Liver (tissue), 9 donors: Measurements from ENCODE around the gene PVALEF. TPM values are rescaled to one million over a fixed set of nuclear protein-coding genes. Genes with fewer than 3 reads are reported as not detected.

ENCODE experiments used
- DNase-seq: peaks from one replicate; pipeline ENCODE4 v3.0.0-alpha.2; 2017; ENCODE audit warnings: low spot score
- H3K27ac ChIP-seq, 2 donors: one replicate each; pipeline ENCODE4 v1.7.0; 2013; ENCODE audit warnings: inconsistent platforms in 2 of 2, low read length in 2 of 2, control low read depth in 1 of 2, low read depth in 1 of 2, mild to moderate bottlenecking in 1 of 2
- H3K27me3 ChIP-seq, 4 donors: one replicate each; pipeline versions ENCODE4 v1.6.1 to v1.7.0; 2013; ENCODE audit warnings: low read length in 3 of 4, inconsistent platforms in 1 of 4, mild to moderate bottlenecking in 1 of 4, moderate library complexity in 1 of 4; ENCODE audit not compliant: control insufficient read depth in 4 of 4, insufficient read depth in 4 of 4
- H3K36me3 ChIP-seq, 4 donors: one replicate each; pipeline versions ENCODE4 v1.6.1 to v1.7.0; 2013; ENCODE audit warnings: low read length in 3 of 4, mild to moderate bottlenecking in 3 of 4, low read depth in 1 of 4, moderate library complexity in 1 of 4; ENCODE audit not compliant: control insufficient read depth in 4 of 4, insufficient read depth in 3 of 4
- H3K4me1 ChIP-seq, 4 donors: one replicate each; pipeline versions ENCODE4 v1.6.1 to v1.7.0; 2013; ENCODE audit warnings: low read length in 3 of 4, mild to moderate bottlenecking in 3 of 4, moderate library complexity in 1 of 4; ENCODE audit not compliant: control insufficient read depth in 4 of 4, insufficient read depth in 4 of 4
- H3K4me3 ChIP-seq, 3 donors: one replicate each; pipeline versions ENCODE4 v1.6.1 to v1.7.0; 2013; ENCODE audit warnings: low read length in 3 of 3, control low read depth in 1 of 3, low read depth in 1 of 3, mild to moderate bottlenecking in 1 of 3
- H3K9ac ChIP-seq, 2 donors: one replicate each; pipeline ENCODE4 v1.7.0; 2013; ENCODE audit warnings: low read length in 2 of 2, mild to moderate bottlenecking in 2 of 2, moderate library complexity in 2 of 2, control low read depth in 1 of 2, low read depth in 1 of 2
- H3K9me3 ChIP-seq, 4 donors: one replicate each; pipeline versions ENCODE4 v1.6.1 to v1.7.0; 2013; ENCODE audit warnings: low read length in 3 of 4; ENCODE audit not compliant: control insufficient read depth in 4 of 4
- EGR1 ChIP-seq, 2 donors: IDR thresholded peaks; 2 replicates each; pipeline ENCODE4 v1.6.1; 2016 to 2018; ENCODE audit warnings: antibody characterized with exemption in 2 of 2, low read depth in 2 of 2
- FOXA1 ChIP-seq: IDR thresholded peaks from 2 replicates; pipeline ENCODE4 v1.6.1; 2016; ENCODE audit warnings: antibody characterized with exemption
- FOXA2 ChIP-seq: IDR thresholded peaks from 2 replicates; pipeline ENCODE4 v1.6.1; 2016; ENCODE audit warnings: antibody characterized with exemption
- GABPA ChIP-seq, 2 donors: IDR thresholded peaks in 1 of 2; conservative IDR thresholded peaks in 1 of 2; 2 replicates each; pipeline ENCODE4 v1.6.1; 2016; ENCODE audit warnings: antibody characterized with exemption in 2 of 2, mild to moderate bottlenecking in 1 of 2, moderate library complexity in 1 of 2
- HNF4A ChIP-seq, 2 donors: conservative IDR thresholded peaks; 2 replicates each; pipeline ENCODE4 v1.6.1; 2016; ENCODE audit warnings: antibody characterized with exemption in 2 of 2, mild to moderate bottlenecking in 2 of 2
- HNF4G ChIP-seq: IDR thresholded peaks from 2 replicates; pipeline ENCODE4 v1.6.1; 2016; ENCODE audit warnings: antibody characterized with exemption
- JUND ChIP-seq, 2 donors: IDR thresholded peaks; 2 replicates each; pipeline ENCODE4 v1.6.1; 2016; ENCODE audit warnings: antibody characterized with exemption in 2 of 2
- NR2F2 ChIP-seq: IDR thresholded peaks from 2 replicates; pipeline ENCODE4 v1.6.1; 2016; ENCODE audit warnings: antibody characterized with exemption
- RAD21 ChIP-seq, 2 donors: IDR thresholded peaks; 2 replicates each; pipeline ENCODE4 v1.6.1; 2016; ENCODE audit warnings: antibody characterized with exemption in 2 of 2, mild to moderate bottlenecking in 2 of 2
- RXRA ChIP-seq, 2 donors: IDR thresholded peaks; 2 replicates each; pipeline ENCODE4 v1.6.1; 2017 to 2018; ENCODE audit warnings: antibody characterized with exemption in 2 of 2, mild to moderate bottlenecking in 1 of 2
- SP1 ChIP-seq: IDR thresholded peaks from 2 replicates; pipeline ENCODE4 v1.6.1; 2018; ENCODE audit warnings: antibody characterized with exemption, mild to moderate bottlenecking
- TAF1 ChIP-seq: conservative IDR thresholded peaks from 2 replicates; pipeline ENCODE4 v1.6.1; 2016; ENCODE audit warnings: antibody characterized with exemption, mild to moderate bottlenecking
- YY1 ChIP-seq: IDR thresholded peaks from 2 replicates; pipeline ENCODE4 v1.6.1; 2016; ENCODE audit warnings: antibody characterized with exemption, mild to moderate bottlenecking
- WGBS: extraction: QIAGEN DNeasy Blood & Tissue Kit; methylation state at CpG from one replicate; pipeline ENCODE4 v1.1.7; 2013; 5-methylcytosine and 5-hydroxymethylcytosine counted together
- polyA plus RNA-seq, 2 donors: library from polyadenylated mRNA; stranded (reverse) in 1 of 2; unstranded in 1 of 2; fragments of 200-250 nt in 1 of 2; fragments of >200 nt in 1 of 2; fragmentation: Nextera tagmentation in 1 of 2; extraction: Ambion mirVana in 1 of 2; gene quantifications; one replicate each; pipeline versions ENCODE4 v1.2.1 to v1.2.3, GENCODE V29; 2013 to 2015
- total RNA-seq, 2 donors: library from RNA; depleted of rRNA; stranded (reverse); fragments of >200 nt; gene quantifications; one replicate each; pipeline ENCODE4 v1.2.3, GENCODE V29; 2014
- TF ChIP-seq, protein P1 (sequence below): IDR thresholded peaks from 2 replicates; pipeline ENCODE4 v1.6.1; 2016; ENCODE audit warnings: antibody characterized with exemption
- TF ChIP-seq, protein P2 (sequence below): IDR thresholded peaks from 2 replicates; pipeline ENCODE4 v1.6.1; 2016; ENCODE audit warnings: antibody characterized with exemption
- TF ChIP-seq, protein P3 (sequence below): IDR thresholded peaks from 2 replicates; pipeline ENCODE4 v1.6.1; 2016; ENCODE audit warnings: antibody characterized with exemption, mild to moderate bottlenecking
- TF ChIP-seq, protein P4 (sequence below): fragments of 150-350 bp; IDR thresholded peaks from 2 replicates; pipeline ENCODE4 v1.5.1; 2017; ENCODE audit warnings: improper control_type of control experiment, low read depth, low read length; ENCODE audit not compliant: missing input control
- TF ChIP-seq, protein P5 (sequence below): IDR thresholded peaks from 2 replicates; pipeline ENCODE4 v1.6.1; 2016; ENCODE audit warnings: antibody characterized with exemption
- donor health status: healthy.
- donor health status: healthy.
- donor health status: healthy.
- donor health status: healthy.
- donor health status: healthy.

PVALEF gene
- total and polyA plus RNA-seq, 4 donors: not detected

DNA sequence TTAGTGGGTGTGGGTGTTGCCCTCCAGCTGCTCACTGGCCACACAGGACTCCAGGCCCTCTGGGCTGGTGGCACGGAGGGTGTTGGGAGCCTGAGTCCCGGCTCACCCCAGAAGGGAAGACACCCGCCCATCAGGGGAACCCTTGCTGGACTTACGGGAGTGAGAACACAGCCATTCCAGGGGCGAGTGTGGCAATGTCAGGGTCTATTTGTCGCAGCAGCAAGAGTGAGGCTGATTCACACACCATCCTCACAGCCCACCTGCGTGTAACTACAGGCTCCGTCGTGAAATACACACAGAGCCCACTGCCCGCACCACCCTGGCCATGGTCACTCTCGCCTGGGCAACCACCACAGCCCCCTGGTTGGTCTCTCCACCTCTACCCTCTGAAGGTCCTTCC lies 18.5 kb downstream of the PVALEF start:
- Histone ChIP-seq H3K9me3 (no peaks in the 10 kb centered on the region), H3K27me3 (no peaks in the 10 kb centered on the region), H3K36me3 (no peaks in the 10 kb centered on the region), H3K4me3 (no peak overlapping the region), H3K27ac (no peak overlapping the region), H3K9ac (no peak overlapping the region), H3K4me1 (no peaks in the 10 kb centered on the region)
- no peak for DNase-seq
- no peak for TF ChIP-seq SP1
- TF ChIP-seq, protein P1, sequence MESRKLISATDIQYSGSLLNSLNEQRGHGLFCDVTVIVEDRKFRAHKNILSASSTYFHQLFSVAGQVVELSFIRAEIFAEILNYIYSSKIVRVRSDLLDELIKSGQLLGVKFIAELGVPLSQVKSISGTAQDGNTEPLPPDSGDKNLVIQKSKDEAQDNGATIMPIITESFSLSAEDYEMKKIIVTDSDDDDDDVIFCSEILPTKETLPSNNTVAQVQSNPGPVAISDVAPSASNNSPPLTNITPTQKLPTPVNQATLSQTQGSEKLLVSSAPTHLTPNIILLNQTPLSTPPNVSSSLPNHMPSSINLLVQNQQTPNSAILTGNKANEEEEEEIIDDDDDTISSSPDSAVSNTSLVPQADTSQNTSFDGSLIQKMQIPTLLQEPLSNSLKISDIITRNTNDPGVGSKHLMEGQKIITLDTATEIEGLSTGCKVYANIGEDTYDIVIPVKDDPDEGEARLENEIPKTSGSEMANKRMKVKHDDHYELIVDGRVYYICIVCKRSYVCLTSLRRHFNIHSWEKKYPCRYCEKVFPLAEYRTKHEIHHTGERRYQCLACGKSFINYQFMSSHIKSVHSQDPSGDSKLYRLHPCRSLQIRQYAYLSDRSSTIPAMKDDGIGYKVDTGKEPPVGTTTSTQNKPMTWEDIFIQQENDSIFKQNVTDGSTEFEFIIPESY: no peak
- TF ChIP-seq RXRA (IDR thresholded peaks at IDR 0.05): no peak
- TF ChIP-seq, protein P2, sequence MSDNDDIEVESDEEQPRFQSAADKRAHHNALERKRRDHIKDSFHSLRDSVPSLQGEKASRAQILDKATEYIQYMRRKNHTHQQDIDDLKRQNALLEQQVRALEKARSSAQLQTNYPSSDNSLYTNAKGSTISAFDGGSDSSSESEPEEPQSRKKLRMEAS: no peak
- TF ChIP-seq FOXA1: no peak
- TF ChIP-seq JUND (IDR thresholded peaks at IDR 0.05): no peak
- TF ChIP-seq NR2F2: no peak
- TF ChIP-seq FOXA2: no peak
- TF ChIP-seq YY1: no peak
- no peak for TF ChIP-seq EGR1 (IDR thresholded peaks at IDR 0.05; ENCODE audit: low read depth in 2 of 2)
- 97% methylated on average over 11 of the region's 11 CpGs for WGBS

DNA sequence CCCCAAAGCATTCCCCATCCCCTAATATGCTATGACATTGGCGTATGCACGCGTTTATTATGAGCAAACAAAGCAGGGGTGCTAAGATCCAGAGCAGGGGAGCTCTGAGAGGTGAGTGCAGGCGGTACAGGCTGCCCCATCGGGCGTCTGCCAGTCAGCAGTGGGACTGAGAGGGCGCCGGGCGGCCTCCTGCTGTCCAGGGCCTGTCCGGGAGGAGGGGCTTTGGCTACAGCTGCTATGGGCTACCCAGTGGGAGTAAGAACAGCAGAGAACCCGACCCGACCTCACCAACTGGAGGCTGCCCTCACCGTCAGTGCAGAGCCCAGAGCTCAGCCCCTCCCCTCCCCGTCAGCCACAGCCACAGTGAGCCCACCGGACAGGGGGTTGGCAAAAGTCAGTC lies 19.2 kb downstream of the PVALEF start:
- Histone ChIP-seq H3K9ac (no peak overlapping the region), H3K36me3 (no peaks in the 10 kb centered on the region), H3K27ac (no peak overlapping the region), H3K4me1 (no peaks in the 10 kb centered on the region), H3K9me3 (no peaks in the 10 kb centered on the region), H3K27me3 (no peaks in the 10 kb centered on the region), H3K4me3 (no peak overlapping the region)
- no peak for DNase-seq
- 39% methylated on average over 15 of the region's 15 CpGs for WGBS
- TF ChIP-seq HNF4G (no peak), JUND (IDR thresholded peaks at IDR 0.05) (no peak), NR2F2 (no peak), SP1 (no peak), EGR1 (IDR thresholded peaks at IDR 0.05; ENCODE audit: low read depth in 2 of 2) (no peak), FOXA1 (no peak), YY1 (no peak), HNF4A (conservative IDR thresholded peaks at IDR 0.05) (no peak), TAF1 (no peak), GABPA (IDR thresholded peaks at IDR 0.05 in 1 of 2, conservative IDR thresholded peaks at IDR 0.05 in 1 of 2) (no peak), RXRA (IDR thresholded peaks at IDR 0.05) (no peak), FOXA2 (no peak), RAD21 (IDR thresholded peaks at IDR 0.05) (no peak)
- TF ChIP-seq, protein P3, sequence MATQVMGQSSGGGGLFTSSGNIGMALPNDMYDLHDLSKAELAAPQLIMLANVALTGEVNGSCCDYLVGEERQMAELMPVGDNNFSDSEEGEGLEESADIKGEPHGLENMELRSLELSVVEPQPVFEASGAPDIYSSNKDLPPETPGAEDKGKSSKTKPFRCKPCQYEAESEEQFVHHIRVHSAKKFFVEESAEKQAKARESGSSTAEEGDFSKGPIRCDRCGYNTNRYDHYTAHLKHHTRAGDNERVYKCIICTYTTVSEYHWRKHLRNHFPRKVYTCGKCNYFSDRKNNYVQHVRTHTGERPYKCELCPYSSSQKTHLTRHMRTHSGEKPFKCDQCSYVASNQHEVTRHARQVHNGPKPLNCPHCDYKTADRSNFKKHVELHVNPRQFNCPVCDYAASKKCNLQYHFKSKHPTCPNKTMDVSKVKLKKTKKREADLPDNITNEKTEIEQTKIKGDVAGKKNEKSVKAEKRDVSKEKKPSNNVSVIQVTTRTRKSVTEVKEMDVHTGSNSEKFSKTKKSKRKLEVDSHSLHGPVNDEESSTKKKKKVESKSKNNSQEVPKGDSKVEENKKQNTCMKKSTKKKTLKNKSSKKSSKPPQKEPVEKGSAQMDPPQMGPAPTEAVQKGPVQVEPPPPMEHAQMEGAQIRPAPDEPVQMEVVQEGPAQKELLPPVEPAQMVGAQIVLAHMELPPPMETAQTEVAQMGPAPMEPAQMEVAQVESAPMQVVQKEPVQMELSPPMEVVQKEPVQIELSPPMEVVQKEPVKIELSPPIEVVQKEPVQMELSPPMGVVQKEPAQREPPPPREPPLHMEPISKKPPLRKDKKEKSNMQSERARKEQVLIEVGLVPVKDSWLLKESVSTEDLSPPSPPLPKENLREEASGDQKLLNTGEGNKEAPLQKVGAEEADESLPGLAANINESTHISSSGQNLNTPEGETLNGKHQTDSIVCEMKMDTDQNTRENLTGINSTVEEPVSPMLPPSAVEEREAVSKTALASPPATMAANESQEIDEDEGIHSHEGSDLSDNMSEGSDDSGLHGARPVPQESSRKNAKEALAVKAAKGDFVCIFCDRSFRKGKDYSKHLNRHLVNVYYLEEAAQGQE: no peak
- TF ChIP-seq, protein P4, sequence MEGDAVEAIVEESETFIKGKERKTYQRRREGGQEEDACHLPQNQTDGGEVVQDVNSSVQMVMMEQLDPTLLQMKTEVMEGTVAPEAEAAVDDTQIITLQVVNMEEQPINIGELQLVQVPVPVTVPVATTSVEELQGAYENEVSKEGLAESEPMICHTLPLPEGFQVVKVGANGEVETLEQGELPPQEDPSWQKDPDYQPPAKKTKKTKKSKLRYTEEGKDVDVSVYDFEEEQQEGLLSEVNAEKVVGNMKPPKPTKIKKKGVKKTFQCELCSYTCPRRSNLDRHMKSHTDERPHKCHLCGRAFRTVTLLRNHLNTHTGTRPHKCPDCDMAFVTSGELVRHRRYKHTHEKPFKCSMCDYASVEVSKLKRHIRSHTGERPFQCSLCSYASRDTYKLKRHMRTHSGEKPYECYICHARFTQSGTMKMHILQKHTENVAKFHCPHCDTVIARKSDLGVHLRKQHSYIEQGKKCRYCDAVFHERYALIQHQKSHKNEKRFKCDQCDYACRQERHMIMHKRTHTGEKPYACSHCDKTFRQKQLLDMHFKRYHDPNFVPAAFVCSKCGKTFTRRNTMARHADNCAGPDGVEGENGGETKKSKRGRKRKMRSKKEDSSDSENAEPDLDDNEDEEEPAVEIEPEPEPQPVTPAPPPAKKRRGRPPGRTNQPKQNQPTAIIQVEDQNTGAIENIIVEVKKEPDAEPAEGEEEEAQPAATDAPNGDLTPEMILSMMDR: no peak
- TF ChIP-seq, protein P1: no peak
- TF ChIP-seq, protein P5, sequence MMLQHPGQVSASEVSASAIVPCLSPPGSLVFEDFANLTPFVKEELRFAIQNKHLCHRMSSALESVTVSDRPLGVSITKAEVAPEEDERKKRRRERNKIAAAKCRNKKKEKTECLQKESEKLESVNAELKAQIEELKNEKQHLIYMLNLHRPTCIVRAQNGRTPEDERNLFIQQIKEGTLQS: no peak
- TF ChIP-seq, protein P2: no peak
